Left lung (tissue), 10 donors: ENCODE measurements around the gene C20orf144. TPM values are rescaled to one million over a fixed set of nuclear protein-coding genes. Genes with fewer than 3 reads are reported as not detected.
"Not testable (repeated sequence)": the region's sequence is repeated elsewhere in the genome, so short reads cannot be mapped to it uniquely, and the experiment has no call there.

Experiments used
- ATAC-seq: fragments of 200-7000 bp; cut with Tn5 transposase; one replicate; pipeline ENCODE4 v1.9.1; 2020; ENCODE audit warnings: moderate library complexity
- DNase-seq, 4 donors: peaks; one replicate each; pipeline ENCODE4 v3.0.0-alpha.2; 2013 to 2020
- H3K27ac ChIP-seq, 2 donors: fragments of 200-600 bp; sonication (generic) in 1 of 2; one replicate each; pipeline versions ENCODE4 v1.5.0 to v1.8.0; 2020 to 2021
- H3K27me3 ChIP-seq, 2 donors: fragments of 200-600 bp; sonication (generic) in 1 of 2; one replicate each; pipeline versions ENCODE4 v1.5.0 to v1.8.0; 2020 to 2021
- H3K36me3 ChIP-seq, 2 donors: fragments of 200-600 bp; sonication (generic) in 1 of 2; one replicate each; pipeline versions ENCODE4 v1.5.0 to v1.8.0; 2020 to 2021
- H3K4me1 ChIP-seq, 2 donors: fragments of 200-600 bp; one replicate each; pipeline ENCODE4 v1.8.0; 2021
- H3K4me3 ChIP-seq, 2 donors: fragments of 200-600 bp; sonication (generic) in 1 of 2; one replicate each; pipeline versions ENCODE4 v1.5.0 to v1.8.0; 2020 to 2021; ENCODE audit warnings: mild to moderate bottlenecking in 1 of 2
- H3K9me3 ChIP-seq, 2 donors: fragments of 200-600 bp; sonication (generic) in 1 of 2; one replicate each; pipeline versions ENCODE4 v1.5.0 to v1.8.0; 2020 to 2021
- intact Hi-C, 2 donors: fragments of 100-400 bp; cut with DNase I; formaldehyde crosslinking; loops; one replicate each; pipeline versions ENCODE4 v1.11.2 to v1.14.2; 2022
- polyA plus RNA-seq, 6 donors: library from polyadenylated mRNA; unstranded; fragments of 120-200 nt; gene quantifications; one replicate each; pipeline ENCODE4 v1.2.1, GENCODE V29; 2013; ENCODE audit not compliant: insufficient read length in 6 of 6
- total RNA-seq, 2 donors: library from RNA; stranded (reverse); fragmentation: NEBNext Ultra II Directional; extraction: Animal tissue kit (Norgen Biotek cat#: 25700); gene quantifications; one replicate each; pipeline ENCODE4 v1.2.1, GENCODE V29; 2021
- TF ChIP-seq, protein P1 (sequence below), 2 donors: fragments of 200-600 bp; sonication (generic) in 1 of 2; IDR thresholded peaks; one replicate each; pipeline versions ENCODE4 v1.5.0 to v1.8.0; 2021; ENCODE audit warnings: antibody characterized with exemption in 2 of 2
- donor health status: DM: no; HTN: yes; CAD: no.
- donor health status: DM: no; HTN: no; CAD: no.

The C20orf144 gene
- total and polyA plus RNA-seq, 8 donors = 0.24 to 0.78 (median 0.34) TPM; not detected in 1

DNA sequence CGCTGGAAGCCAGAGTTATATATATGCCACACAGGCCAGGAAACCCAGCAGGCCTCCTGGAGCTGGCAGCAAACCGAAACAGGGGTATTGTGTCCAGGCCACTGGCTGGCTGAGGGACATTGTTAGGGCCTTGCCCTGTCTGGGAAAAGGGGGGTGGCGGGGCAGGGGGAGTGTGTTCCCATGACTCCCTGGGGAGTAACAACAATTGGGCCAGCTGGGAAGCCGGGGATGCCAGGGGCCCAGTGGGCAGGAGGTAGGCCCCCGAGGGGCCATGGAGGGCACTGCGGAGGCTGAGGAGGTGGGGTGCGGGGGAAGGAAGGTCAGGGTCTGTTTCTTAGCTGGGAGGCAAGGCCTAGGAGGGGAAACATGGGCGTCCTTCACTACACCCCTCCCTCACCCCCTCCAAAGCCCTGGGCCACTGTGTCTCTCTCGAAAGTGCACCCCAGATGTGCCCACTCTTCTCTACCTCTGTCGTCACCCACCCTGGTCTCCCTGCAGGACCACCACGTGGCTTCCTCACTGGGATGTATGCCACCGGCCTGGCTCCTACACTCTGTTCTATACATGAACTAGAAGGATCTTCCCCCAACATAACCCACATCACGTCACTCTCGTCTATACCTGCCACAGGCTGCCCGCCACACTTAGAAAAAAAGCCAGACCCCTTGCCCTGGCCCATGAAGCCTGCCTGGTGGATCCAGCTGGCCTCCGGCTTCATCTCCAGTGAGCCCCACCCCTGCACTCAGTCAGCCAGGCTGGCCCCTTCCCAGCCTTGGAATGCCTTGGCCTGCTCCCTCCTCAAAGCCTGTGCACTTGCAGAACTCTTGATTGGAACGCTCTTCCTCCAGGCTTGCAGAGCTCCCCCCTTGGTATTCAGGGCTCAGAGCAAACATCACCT, 31.9 kb downstream of the C20orf144 start:
- intact Hi-C loops = no loop called here

DNA sequence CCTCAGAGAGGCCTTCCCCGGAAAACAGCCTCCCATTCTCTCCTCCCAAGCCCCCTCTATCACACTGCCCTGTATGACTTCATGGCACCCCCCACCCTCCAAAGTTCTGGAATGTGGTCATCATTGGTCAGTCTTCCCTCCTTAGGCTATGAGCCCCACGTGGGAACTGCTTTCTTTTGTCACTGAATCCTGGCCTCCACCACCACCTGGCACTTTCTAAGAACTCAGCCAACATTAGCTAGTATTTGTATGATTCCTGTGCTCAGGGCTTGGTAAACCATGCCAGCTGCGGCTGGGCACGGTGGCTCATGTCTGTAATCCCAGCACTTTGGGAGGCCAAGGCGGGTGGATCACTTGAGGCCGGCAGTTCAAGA, 32.5 kb downstream of the C20orf144 start:
- Histone ChIP-seq H3K27ac (peak overlapping the region in 1 of 2 donors; percentile 13), H3K4me1 (peaks cover 0 to 2% of the 10 kb centered on the region in 2 donors), H3K27me3 (no peaks in the 10 kb centered on the region), H3K4me3 (no peak overlapping the region), H3K9me3 (no peaks in the 10 kb centered on the region), H3K36me3 (no peaks in the 10 kb centered on the region)
- ATAC-seq (peak; percentile 31), DNase-seq (peak in 1 of 4 donors; percentile 31)
- TF ChIP-seq, protein P1, sequence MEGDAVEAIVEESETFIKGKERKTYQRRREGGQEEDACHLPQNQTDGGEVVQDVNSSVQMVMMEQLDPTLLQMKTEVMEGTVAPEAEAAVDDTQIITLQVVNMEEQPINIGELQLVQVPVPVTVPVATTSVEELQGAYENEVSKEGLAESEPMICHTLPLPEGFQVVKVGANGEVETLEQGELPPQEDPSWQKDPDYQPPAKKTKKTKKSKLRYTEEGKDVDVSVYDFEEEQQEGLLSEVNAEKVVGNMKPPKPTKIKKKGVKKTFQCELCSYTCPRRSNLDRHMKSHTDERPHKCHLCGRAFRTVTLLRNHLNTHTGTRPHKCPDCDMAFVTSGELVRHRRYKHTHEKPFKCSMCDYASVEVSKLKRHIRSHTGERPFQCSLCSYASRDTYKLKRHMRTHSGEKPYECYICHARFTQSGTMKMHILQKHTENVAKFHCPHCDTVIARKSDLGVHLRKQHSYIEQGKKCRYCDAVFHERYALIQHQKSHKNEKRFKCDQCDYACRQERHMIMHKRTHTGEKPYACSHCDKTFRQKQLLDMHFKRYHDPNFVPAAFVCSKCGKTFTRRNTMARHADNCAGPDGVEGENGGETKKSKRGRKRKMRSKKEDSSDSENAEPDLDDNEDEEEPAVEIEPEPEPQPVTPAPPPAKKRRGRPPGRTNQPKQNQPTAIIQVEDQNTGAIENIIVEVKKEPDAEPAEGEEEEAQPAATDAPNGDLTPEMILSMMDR (IDR thresholded peaks at IDR 0.05) = no peak
- intact Hi-C loops = no loop called here

More for the DNA sequence above, 31.9 kb downstream of the C20orf144 start:
- H3K4me1 ChIP-seq = peaks cover 0 to 2% of the 10 kb centered on the region in 2 donors
- DNase-seq (peak in 2 of 4 donors; percentile 65 to 66), ATAC-seq (peak; percentile 85)
- H3K27ac ChIP-seq = peak overlapping the region in 1 of 2 donors; percentile 13
- H3K36me3 ChIP-seq = no peaks in the 10 kb centered on the region
- TF ChIP-seq, protein P1 (IDR thresholded peaks at IDR 0.05) = no peak
- H3K9me3 ChIP-seq = no peaks in the 10 kb centered on the region
- H3K27me3 ChIP-seq = no peaks in the 10 kb centered on the region
- H3K4me3 ChIP-seq = no peak overlapping the region

DNA sequence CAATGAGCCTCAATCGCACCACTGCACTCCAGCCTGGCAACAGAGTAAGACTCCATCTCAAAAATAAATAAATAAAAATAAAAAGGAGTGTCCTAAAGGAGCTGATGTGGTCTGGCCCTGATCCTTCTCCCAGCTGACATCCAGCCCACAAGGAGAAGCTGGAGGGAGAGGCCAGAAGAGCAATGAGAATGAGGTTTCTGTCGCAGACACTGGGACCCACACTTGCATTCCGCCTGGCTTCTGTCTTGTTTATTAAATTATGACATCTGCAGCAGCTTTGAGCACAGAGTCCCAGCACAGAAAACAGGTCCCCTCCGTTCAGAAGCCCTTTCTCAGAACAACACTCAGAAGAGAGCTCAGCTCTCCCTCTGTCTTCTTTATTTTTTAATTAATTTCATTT, 34.3 kb downstream of the C20orf144 start:
- Histone ChIP-seq H3K27ac (no peak overlapping the region), H3K4me1 (peaks cover 0 to 2% of the 10 kb centered on the region in 2 donors), H3K36me3 (no peaks in the 10 kb centered on the region), H3K27me3 (no peaks in the 10 kb centered on the region), H3K9me3 (peaks cover 0 to 3% of the 10 kb centered on the region in 2 donors), H3K4me3 (no peak overlapping the region)
- DNase-seq (no peak), ATAC-seq (no peak)
- TF ChIP-seq, protein P1 (IDR thresholded peaks at IDR 0.05) = no peak
- intact Hi-C loops = no loop called here

DNA sequence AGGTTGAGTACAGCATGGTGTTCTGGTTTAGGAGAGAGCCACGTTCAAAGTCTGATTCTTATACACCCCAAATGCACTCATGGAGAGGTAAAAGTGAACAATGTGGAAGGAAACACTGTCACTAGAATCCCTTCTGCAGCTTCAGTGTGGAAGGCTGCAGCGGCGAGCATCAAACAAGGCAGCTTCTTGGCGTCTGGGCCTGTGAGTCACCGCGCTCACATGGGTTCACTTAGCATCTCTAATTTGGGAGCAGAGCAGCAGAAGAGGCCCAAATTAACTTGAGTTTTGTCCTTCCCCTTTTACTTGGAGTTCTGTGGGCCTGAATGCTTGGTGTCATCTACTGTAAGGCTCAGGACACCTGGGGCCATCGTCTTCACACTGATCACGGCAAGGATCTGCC, 35.0 kb downstream of the C20orf144 start:
- H3K27ac ChIP-seq = no peak overlapping the region
- H3K9me3 ChIP-seq = peaks cover 0 to 3% of the 10 kb centered on the region in 2 donors
- peaks cover 0 to 2% of the 10 kb centered on the region in 2 donors for H3K4me1 ChIP-seq
- peak in 1 of 4 donors; percentile 24 for DNase-seq
- no peaks in the 10 kb centered on the region for H3K36me3 ChIP-seq
- no peak overlapping the region for H3K4me3 ChIP-seq
- TF ChIP-seq, protein P1 (IDR thresholded peaks at IDR 0.05) = no peak
- intact Hi-C loops = no loop called here
- no peak for ATAC-seq
- H3K27me3 ChIP-seq = no peaks in the 10 kb centered on the region

DNA sequence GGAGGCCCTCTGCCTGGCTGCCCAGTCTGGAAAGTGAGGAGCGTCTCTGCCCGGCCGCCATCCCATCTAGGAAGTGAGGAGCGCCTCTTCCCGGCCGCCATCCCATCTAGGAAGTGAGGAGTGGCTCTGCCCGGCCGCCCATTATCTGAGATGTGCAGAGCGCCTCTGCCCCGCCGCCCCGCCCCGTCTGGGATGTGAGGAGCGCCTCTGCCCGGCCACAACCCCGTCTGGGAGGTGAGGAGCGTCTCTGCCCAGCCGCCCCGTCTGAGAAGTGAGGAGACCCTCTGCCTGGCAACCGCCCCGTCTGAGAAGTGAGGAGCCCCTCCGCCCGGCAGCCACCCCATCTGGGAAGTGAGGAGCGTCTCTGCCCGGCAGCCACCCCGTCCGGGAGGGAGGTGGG, 36.8 kb downstream of the C20orf144 start:
- H3K27ac ChIP-seq, H3K9me3 ChIP-seq, H3K4me3 ChIP-seq, H3K4me1 ChIP-seq, H3K27me3 ChIP-seq, H3K36me3 ChIP-seq, ATAC-seq, intact Hi-C loops: not testable (repeated sequence)
- peak in 1 of 4 donors; percentile 60 for DNase-seq

DNA sequence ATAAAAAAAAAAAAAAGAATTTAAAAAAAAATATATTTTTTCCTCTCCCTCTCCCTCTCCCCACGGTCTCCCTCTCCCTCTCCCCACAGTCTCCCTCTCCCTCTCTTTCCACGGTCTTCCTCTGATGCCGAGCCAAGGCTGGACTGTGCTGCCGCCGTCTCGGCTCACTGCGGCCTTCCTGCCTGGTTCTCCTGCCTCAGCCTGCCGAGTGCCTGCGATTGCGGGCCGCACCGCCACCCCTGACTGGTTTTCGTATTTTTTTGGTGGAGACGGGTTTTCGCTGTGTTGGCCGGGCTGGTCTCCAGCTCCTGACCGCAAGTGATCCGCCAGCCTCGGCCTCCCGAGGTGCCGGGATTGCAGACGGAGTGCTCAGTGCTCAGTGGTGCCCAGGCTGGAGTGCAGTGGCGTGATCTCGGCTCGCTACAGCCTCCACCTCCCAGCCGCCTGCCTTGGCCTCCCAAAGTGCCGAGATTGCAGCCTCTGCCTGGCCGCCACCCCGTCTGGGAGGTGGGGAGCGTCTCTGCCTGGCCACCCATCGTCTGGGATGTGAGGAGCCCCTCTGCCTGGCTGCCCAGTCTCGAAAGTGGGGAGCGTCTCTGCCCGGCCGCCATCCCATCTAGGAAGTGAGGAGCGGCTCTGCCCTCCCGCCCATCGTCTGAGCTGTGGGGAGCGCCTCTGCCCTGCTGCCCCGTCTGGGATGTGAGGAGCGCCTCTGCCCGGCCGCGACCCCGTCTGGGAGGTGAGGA, 38.7 kb downstream of the C20orf144 start:
- DNase-seq = peak in 1 of 4 donors; percentile 51
- intact Hi-C loops, H3K4me1 ChIP-seq, H3K9me3 ChIP-seq, H3K27me3 ChIP-seq, H3K4me3 ChIP-seq, H3K27ac ChIP-seq, ATAC-seq, H3K36me3 ChIP-seq: not testable (repeated sequence)
